ENCODE results near the gene NPW.

NPW gene

DNA sequence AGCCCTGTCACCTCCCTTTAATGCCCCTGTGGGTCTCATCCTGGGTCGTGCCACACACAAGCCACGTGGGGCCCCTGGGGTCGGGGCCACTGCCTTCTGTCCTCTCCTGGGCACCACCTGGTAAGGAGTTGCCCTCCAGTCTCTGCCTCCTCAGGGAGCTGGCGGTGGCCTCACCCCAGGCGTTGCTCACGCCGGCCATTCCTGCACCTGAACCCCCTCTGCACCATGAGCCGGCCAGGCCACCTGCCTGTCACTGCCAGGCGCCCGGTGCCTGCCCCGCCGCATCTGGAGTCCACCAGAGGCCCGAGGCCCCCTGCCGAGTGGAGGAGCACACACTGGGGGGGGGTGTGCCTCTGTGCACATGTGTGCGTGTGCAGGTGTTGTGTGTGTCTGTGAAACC lies 17.5 kb downstream of the NPW start:
- DNase-seq = no peak

DNA sequence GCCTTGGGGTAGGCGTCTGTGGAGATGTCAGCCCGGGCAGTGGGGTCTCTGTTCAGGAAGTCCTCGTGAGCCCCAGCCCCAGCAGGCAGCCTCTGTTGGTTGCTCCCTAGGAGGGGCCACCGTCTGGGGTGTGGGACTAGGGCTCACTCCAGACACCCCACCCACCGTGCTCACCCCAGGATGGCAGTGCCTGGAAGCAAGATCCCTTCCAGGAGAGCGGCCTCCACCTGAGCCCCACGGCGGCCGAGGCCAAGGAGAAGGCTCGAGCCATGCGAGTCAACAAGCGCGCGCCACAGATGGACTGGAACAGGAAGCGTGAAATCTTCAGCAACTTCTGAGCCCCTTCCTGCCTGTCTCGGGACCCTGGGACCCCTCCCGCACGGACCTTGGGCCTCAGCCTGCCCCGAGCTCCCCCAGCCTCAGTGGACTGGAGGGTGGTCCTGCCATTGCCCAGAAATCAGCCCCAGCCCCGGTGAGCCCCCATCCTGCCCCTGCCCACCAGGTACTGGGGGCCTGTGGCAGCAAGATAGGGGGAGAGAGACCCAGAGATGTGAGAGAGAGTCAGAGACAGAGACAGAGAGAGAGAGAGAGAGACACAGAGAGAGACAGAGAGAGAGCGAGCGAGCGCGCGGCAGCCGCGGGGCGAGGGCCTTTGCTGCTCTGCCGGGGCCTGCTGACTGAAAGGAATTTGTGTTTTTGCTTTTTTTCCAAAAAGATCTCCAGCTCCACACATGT lies 18.2 kb downstream of the NPW start:
- no peak for DNase-seq

DNA sequence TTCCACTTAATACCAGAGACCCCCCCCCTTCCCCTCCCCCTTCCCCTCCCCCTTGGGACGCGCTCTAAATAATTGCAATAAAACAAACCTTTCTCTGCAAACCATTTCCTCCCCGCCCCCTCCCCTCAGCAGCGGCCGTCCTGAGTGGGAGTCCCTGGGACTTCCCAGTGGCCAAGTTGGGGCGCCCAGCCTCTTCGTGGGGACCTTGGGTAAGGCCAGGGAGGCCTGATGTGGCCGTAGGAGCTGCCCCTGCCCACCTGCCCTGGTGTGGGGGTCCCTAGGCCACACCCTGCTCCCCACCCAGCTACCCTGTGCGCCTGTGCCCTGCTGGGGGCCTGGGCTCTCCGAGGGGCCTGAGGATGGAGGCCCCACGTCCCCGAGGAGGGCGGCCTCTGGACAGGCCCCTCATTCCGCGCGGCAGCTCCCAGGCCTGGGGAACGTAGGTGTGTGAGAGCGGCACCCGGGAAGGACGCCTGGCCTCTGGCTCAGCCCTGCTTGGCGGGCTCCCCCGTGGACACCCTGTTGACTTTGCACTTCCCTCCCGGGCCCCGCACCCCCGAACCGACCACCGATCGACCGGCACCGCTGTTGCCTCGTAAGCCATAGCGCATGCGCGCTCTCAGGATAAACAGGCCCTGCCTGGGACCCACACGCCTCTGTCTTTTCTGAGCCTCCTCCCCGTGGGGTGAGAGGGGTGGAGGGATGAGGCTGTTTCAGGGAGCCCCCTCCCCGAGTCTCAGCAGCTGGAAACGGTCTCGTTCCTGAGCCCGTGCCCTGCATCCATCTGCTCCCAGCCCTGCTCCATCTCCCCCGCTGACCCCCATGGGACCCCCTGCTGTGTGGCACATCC lies 19.0 kb downstream of the NPW start:
- no peak for DNase-seq

DNA sequence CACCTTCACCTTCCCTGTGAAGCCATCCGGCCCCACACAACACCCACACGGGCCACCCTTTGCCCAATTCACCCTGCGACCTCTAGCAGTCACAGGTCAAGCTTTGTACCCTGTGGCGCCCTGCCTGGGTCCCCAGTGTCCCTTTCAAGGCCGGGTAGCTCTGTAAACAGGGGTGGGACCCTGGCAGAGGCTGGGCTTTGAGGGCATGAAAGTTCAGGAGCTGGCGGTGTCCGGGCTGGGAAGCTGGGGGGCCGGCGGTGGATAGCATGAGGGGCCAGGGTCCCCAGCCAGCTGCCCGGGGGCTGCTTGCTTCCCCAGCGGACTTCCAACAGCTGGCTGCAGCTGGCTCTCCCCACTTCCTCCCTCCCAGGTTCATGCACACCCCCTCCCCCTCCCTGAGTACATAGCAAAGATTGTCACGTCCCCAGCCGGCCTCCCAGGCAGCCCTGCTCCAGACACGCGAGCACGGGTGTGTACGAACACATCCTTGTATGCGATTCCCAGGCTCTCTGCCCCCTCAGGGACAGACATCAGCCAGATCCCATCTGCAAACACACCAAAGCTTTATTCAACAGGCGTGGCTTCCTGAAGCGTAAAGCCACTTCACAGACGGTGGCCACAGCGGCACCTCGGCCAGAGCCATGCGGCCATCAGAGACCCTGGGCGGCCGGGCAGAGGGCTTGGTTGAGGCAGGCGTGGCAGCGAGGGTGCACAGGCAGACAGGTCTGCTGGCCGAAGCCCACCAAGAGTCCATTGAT lies 19.9 kb downstream of the NPW start:
- DNase-seq = no peak

DNA sequence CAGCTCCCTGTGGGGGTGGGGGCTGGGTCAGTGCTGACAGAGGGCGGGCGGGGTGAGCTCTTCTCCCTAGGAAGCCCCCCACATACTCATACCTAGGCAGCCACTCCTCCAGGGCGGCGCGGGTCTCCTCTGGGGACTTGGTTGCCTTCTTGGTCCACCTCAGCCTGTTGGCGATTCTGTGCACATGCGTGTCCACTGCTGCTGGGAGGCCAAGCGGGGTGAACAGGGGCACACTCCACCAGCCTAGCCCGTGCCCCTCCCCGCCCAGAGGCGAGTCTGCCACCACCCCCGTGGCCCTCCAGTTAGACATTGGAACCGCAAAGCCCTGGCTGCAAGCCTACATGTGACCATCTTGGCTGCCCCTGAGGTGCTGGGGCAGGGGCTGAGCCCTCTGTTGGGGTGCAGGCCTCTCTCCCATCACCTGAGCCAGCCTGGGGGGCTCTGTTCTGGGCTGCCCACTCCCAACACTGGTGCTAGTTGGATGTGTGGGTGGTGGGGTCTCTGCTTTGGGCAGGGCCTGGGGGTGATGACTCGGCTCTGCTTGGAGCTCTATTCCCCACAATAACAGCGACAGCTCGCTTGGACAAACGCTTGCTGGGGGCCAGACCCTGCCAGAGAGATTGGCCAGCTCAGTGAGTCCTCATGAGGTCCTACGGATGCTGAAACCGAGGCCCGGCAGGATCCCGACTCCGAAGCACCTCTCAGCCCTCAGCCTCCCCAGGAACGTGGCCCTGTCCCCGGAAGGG lies 20.6 kb downstream of the NPW start:
- no peak for DNase-seq

DNA sequence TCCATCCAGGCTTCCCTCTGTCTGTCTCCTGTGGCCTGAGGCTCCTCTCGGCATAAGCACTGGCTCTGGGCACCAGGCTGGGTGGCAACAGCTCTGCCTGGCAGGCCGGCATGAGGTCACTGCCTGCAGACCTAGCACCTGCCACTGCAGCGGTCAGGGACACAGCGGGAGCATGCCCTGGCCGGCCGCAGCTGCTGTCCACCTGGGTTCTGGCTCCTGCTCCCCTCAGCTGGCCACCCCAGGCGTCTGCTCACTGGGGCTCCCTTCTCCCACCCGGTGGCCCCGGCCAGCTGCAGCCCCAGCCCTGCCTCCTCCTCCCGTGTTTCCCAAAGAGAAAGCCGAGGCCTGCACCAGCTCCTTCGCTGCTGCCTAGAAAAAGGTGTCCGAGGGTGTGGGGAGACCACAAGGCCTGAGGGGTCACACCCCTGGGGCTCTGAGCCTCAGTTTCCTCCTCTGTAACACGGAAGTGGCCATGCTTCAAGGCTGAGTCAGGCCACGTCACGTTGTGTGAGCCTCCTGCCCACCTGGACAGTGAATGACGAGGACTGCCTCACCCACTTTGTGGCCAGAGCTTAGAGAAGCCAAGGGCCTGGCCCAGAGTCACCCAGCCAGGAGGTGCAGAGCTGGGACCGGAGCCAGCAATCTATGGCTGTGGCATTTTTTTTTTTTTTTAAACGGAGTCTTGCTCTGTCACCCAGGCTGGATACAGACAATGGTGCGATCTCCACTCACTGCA lies 21.4 kb downstream of the NPW start:
- DNase-seq = no peak

DNA sequence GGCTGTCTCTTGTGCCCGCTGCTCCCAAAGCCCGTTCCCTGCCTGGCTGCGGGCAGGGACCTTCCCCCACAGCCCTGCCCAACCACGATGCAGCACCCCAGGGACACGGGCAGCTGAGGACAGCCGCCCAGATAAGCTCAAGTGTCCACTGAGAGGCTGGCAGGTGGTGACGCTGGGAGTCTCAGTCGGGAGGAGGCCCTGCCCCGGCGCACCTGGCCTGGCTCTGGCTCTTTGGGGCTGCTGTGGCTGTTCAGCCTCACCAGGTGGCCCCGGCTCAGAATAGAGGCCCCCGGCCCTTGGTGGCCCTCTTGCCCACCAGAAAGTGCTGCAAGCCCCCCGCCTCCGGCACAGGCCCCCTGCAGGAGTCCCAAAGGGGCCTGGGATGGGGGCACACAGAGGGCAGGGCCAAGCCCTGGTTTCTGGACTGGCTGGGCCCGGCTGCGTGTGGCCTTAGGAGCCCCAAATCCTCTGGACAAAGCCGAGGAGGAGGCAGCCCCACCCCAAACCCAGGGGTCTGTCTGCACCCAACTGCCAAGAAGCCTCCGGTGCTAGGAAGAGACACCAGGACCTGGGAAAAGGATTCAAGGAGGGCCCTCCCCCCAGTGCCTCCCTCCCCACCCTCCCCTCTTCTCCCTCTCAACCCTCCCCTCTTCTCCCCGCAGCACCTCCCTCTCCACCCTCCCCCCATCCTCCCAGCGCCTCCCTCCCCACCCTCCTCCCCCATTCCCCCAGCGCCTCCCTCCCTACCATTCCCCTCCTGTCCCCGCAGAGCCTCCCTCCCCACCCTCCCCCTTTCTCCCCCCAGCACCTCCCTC lies 22.8 kb downstream of the NPW start:
- DNase-seq = no peak

DNA sequence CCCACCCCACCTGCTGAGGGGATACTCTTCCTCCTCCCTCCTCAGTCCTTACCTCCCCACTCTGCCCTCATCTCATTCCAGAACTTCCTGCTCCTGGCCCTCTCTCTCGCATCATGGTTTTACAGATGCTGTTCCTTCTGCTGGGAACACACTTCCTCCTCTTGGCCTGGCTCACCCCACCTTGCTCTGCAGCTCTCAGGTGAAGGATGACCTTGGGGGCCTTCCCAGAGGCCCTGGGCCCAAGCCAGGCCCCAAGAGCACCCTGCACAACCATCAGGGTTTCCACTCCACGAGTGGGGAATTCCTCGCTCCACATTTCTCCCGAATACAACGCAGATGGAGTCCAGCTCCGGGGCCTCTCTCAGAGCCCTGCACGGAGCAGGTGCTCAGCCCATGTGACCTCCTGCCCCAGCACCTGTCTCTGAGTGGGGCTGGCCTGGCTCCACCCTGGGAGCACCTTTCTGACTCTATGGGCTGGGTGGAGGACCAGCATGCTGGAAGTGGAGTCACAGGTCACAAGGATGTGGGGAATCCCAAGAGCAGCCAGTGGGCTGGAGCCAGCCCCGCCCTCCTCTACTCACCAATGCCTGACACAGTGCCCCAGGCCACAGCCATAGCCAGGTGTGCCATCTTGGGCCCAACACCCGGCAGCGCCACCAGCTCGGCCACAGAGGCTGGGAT lies 23.5 kb downstream of the NPW start:
- no peak for DNase-seq

DNA sequence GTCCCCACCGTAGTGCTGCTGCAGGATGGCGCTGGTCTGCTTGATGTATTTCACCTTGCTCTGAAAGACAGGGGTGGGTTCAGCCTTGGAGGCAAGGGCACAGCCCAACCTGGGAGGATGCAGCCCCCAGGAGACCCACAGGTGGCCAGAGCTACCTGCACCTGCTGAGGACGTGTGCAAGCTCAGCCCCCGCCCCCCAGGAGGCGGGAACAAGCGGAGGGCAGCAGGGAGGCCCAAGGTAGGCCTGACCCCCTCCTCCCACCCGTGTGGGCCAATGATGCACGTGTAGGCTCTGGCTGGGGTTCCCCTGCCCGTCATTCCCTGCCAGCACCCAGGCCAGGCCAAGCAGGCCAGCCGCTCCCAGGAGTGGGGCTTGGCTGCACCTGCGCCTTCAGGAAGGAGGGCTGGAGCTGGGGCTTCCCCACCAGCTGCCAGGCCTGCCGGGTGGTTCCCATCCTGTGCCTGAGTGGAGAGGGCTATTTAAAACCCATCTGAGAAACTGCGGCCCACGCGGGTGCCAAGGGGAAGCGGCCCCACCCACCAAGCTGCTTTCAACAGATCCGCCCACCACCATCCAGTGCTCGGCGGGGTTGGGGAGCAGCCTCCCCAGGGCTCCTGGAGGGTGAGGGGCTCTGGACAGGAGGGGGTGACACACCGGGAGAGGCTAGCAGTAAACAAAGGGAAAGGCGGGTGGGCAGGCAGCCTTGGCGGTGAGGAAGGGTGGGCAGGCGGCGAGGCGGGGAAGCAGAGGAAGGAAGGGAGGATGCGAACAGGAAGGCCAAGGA lies 24.3 kb downstream of the NPW start:
- no peak for DNase-seq

DNA sequence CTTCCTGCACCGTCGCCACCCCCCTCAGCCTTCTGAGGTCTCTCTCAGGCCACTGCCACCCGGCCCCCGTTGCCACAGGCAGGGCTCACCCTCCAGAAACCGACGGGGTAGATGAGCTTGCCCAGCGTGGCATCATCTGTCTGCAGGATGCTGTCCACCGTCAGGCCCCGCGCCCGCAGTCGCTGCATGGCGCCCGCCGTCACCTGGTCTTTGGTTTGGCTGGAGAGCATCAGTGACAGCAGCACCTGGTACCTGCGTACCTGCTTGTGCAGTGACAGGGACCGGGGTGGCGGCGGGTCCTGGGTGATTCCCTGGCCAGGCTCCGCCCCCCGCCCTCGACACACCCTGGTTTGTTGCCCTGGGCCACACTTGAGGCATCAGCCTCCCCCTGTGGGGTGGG lies 25.0 kb downstream of the NPW start:
- no peak for DNase-seq

DNA sequence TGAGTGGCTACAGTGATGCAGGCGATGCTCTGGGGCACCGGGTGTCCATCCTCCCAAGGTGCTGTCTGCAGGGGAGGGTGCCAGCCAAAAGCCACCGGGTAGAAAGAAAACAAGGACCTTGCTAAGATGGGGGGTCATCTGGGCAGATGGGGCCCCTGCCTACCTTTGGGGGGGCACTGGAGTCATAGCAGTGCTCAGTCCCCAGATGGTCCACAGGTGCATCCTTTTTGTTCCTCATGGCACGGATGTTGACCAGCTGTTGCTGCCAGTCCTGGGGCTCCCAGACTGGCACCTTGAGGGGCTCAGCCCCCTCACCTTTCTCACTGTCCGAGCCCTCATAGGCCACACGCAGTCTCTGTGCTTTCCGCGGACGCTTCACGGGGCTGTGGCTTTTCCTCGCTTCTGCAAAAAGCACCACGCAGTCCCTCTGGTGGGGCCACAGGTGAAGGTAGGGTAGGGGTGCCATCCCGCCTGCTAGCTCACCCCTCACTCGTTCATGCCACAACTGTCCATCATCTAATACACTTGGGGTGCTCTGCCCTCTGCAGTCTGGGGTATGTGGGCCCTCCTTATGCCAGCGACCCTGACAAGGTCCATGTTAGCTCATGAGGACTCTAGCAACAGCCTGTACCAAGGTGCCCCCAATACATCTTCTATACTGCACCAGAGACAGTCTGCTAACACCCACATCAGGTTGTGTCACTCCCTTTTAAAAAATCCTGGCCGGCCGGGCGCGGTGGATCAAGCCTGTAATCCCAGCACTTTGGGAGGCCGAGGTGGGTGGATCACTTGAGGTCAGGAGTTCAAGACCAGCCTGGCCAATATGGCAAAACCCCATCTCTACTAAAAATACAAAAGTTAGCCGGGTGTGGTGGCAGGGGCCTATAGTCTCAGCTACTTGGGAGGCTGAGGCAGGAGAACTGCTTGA lies 26.6 kb downstream of the NPW start:
- no peak for DNase-seq

DNA sequence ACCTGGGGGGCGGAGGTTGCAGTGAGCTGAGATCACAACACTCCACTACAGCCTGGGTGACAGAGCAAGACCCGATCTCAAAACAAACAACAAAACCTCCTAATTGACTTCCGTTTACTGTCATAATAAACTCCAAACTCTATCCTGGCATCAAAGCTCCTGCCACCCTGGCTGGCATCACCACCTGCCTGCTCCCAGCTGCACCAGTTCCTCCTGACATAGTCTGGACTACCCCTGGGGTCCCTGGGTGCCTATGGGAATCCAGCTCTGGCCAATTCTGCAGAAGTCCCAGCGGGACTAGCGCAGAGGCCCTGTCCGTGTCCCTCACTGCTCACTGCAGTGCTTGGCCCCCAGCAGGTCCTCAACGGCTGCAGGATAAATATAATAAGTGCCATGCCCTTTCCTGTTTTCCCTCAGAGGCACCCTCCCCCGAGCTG lies 27.3 kb downstream of the NPW start:
- DNase-seq = peak; percentile 57

DNA sequence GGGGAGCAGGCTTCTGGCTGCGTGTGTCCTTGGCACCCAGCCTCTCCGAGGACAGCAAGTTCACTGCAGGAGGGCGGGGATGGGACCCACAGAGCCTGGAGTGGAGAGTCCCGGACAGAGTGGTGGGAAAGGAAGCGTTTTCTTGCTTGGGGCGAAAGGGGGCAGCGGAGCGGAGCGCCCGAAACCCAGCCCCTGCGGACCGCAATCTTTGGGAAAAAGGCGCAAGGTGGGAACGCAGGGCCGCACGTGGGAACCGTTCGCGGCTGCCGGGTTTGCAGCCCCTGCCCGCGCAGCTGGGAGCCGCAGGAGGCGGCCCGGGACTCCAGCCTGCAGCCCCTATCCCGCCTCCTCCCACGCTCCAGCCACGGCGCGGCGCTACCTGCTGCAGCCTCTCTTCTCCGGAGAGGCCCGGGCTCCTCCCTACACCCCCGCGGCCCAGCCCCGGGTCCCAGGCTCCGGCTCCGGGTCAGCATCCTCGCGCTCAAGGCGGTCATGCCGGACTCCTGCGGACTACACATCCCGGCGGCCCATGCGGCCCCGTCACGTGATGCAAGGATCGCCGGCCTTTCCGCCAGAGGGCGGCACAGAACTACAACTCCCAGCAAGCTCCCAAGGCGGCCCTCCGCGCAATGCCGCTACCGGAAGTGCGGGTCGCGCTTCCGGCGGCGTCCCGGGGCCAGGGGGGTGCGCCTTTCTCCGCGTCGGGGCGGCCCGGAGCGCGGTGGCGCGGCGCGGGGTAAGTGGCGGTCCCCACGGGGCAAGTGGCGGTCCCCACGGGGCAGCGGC lies 27.9 kb downstream of the NPW start, which contains the start of the genes NTHL1 and TSC2:
NTHL1 (minus strand) TSS at position 505 of the 786 bp plus-strand sequence; CDS start at position 494, 11 bp downstream.
TSC2 (plus strand) TSS at position 656 of the 786 bp plus-strand sequence. CDS start 631 bp downstream, outside the sequence.
- peak; percentile 93 for DNase-seq

DNA sequence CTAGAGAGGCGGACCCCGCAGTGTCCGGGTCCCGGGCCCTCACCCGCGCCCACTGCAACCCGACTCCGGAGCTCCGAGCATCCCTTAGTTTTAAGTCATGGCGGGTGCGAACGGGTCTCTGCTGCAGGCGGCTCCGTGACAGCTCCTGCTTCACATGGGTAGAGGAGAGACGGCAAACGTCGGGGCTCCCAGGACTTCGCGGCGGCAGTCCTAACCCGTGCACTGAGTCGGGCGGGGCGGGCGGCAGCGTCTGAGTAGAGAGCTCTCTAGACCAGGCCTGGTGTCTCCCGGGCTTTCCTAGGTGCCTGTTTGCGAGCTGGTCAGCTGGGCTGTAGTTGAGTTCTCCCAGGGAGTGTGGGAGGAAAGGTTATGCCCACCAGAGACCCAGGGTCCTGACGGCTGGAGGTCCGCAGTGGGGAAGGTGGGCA lies 28.5 kb downstream of the NPW start:
- DNase-seq = no peak

DNA sequence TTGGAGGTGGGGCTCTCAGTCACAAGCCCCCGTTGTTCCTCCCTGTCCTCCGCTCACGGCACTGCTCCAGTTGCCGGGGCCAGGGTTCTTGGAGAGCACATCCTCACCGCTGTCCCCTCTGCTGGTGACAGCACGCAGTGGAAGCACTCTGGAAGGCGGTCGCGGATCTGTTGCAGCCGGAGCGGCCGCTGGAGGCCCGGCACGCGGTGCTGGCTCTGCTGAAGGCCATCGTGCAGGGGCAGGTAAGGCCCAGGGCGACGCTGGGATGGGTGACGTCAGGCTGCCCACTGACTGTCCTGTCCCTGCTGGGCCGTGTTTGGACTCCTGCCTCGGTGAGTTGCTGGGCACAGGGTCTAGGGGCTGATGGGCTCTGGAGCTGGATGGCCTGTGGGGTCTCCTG lies 33.6 kb downstream of the NPW start:
- DNase-seq = no peak

DNA sequence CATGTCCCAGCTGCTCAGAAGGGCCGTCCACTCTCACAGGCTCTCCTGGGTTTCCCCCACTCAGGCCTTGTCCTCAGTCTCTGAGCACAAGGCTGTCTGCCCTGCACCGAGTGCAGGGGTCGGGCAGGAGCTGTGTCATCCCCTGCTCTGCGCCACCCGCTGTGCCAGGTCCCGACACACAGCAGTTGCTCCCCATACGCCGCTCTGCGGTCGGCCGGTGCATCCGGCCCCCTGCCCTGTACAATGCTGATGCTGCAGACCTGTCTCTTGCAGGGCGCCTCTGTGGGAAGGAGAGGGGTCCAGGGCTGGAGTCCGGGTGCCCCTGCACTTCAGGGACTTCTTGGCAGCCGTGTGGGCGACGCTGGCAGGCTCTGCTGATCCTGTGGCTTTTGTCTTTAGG lies 34.3 kb downstream of the NPW start:
- DNase-seq = no peak

DNA sequence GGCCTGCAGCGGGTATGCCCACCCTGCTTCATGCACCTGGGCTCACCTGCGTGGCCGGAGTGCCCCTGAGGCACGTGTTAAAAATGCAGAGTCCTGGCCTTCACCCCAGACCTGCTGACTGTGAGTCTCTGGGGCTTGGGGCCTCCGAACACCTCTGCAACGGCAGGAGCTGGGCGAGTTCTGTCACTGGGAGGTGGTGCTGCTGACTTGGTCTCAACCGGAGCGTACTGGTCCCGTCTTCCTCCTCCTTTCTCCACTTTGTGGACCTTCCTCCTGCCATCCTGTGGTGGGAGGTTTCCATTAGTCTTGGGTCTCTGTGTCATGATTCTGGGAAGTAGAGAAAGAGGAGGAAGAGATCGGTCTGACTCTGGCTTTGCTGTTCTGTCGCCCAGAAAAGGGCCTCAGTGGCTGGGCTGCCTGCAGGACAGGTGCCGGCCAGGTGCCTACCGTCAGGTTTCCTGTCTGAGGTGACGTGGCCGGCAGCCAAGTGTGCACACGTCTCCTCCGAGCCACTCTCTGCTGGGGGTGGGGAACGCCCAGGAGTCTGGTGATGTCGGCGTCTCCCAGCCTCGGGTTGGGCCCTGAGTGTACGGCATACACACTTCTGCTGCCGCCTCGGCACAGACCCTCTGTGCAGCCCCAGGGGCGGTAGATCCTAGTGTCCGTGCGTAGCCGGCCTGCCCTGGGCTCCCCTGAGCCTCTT lies 35.1 kb downstream of the NPW start:
- DNase-seq = peak; percentile 97

Measured in COR-L47 (cell line).